Activated naive CD4-positive, alpha-beta T cell treated with anti-CD3 and anti-CD28 coated beads, Interleukin-2, amount 50 U/mL, for 16 hours (primary cell): ENCODE results near the gene PAX8.

Experiments
- DNase-seq: peaks from one replicate; pipeline ENCODE4 v3.0.0-alpha.2; 2020

PAX8 gene

DNA sequence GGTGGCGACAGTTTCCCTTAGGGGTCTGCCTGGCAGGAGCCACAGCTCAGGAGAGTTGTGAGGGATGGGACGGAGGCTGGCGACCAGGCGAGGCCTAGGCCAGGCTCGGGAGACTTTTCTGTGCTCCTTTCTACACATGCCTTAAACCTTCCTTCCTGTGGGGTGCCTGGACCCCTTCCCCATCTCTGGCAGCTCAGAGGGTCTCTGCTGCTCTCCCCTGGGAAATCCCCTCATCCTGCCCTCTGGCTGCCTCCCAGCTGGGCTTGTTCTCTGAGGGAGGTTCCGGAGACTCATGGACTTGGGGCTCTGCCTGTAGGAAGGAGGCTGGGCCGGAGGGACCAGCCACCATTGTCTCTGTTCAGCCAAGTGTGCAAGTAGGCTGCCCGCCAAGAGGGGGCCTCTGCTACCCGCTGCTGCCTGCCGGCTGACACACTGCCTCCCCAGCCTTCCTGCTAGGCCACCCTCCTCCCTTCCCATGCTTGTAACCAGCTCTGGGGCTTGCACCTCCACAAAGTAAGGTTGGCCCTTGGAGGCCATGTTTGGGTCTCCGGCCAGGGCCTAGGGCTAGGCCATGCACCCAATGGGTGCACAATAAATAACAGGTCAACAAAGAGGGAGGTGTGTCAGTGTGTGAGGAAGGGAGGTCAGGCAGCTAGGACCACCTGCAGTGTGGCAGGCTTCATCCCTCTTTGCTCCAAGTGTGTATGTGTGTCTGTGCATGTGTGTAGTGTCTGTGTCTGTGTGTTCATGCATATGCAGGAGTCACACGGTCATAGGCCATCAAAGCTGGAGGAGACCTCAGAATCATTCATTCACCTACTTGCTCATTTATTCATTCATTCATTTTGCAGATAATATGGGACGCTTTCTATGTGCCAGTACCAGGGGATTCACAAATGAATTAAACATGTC lies 76.2 kb downstream of the PAX8 start:
- no peak for DNase-seq

DNA sequence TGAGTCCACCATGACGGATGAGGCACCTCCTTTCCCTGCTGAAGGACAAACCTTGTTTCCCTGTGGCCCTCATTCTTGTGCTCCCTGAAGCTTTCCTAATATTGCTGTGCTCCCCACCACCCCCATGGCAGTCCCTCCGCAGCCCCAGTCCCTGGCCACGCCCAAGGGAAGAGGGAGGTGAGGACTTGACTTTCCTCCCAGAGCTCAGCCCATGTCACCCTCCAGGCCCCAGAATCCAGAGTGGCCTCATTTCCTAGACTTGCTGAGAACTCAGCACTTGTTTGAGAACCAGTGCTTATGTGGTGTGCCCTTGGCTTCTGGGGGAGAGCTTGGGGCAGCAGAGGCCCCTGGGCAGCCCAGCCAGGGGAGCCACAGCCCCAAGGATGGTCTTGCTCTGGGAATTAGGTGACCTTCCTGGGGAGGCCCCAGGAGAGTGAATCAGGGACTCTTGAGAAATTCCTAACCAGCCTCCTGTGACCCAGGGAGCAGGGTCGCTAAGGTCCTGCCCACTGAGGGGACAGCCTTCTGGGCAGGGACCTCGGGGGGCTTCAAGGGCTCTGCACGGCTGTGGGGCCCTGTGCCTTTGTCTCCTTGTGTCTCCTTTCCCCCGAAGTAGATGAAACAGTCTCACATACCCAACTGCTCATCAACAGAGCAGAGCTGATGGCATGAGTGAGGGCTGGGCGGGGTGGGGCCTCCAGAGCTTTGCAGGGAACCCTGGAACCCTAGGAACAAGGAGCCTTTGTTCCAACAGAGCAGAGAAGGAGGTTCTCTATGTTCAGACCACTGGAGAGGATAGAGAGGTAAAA lies 77.0 kb downstream of the PAX8 start:
- DNase-seq = no peak

DNA sequence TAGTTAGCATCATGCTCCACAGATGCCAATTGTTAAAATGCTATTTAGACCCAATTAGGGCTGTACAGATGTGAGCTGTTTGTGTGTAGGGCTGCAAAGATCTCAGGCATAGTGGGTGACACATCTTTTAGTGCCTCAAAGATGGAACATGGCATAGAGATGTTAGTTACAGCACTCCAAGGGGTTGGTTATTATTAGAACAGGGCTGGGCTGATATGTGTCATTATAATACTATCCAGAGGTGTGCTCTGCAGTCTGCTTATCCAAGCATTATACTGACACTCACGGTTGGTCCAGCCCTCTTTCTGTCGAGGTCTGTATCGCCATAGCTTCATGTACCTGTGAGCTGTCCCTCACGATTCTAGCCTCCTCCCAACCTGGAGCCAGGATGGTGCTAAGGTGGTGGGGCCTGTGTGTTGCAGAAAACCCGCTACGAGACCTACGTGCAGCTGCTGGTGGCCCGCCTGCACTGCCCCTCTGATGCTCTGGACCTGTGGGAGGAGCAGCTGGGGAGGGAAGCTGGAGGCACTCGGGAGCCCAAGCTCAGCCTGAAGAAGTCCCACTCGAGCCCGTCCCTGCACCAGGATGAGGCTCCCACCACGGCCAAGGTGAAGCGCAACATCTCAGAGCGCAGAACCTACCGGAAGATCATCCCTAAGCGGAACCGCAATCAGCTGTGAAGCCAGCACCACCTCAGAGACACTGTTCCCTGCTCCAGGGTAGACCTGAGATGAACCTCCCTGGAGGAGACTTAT lies 77.8 kb downstream of the PAX8 start:
- DNase-seq = no peak

DNA sequence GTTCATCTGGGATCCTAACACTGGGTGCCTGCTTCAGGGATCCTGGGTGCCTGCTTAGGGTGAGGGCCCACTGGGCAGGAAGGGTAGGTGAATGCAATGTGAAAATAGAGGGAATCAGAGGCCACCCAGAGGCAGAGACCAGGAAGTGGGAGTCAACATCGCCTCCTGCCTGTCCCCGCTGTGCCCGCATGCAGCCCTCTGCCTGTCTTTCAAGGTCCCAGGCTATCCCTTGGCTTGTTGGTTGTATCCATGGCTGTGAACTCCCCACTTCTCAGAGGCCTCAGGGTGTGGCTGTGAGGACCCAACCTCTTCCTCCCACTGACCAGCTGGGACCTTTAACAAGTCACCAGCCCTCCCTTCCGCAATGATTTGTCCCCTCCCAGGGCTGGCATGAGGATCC lies 78.5 kb downstream of the PAX8 start:
- no peak for DNase-seq

DNA sequence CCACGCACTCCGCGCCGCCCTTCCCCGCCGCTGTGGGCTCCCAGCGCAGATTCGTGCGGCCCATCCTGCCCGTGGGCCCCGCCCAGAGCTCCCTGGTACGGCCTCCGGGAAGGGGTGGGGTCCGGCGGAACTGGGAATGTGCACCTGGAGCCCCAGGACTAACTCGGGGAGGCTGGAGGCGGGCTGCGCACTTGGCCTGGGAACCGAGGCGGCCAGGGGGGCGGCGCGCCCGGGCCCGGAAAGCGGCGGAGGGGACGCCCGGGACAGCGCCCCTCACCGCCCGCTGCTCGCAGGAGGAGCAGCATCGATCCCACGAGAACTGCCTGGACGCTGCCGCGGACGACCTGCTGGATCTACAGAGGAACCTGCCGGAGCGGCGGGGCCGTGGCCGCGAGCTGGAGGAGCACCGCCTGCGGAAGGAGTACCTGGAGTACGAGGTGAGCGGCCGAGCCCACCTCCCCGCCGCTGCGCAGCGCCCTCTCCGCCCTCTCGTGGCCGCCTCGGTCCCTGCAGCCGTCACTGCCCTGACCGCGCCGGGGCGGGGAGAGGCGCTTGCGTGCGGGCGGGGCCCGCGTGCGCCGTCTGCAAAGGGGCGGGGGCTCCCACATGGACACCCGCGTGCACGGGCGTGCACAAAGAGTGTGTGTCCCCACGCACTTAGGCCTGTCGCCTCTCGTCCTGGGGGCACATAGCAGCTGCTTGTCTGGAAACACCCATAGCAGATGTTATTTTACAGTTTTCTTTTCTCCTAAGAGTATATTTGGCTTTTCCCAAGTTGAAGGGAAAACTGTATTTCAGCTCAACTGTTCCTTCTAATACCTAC lies 79.7 kb downstream of the PAX8 start:
- DNase-seq = peak; percentile 88

DNA sequence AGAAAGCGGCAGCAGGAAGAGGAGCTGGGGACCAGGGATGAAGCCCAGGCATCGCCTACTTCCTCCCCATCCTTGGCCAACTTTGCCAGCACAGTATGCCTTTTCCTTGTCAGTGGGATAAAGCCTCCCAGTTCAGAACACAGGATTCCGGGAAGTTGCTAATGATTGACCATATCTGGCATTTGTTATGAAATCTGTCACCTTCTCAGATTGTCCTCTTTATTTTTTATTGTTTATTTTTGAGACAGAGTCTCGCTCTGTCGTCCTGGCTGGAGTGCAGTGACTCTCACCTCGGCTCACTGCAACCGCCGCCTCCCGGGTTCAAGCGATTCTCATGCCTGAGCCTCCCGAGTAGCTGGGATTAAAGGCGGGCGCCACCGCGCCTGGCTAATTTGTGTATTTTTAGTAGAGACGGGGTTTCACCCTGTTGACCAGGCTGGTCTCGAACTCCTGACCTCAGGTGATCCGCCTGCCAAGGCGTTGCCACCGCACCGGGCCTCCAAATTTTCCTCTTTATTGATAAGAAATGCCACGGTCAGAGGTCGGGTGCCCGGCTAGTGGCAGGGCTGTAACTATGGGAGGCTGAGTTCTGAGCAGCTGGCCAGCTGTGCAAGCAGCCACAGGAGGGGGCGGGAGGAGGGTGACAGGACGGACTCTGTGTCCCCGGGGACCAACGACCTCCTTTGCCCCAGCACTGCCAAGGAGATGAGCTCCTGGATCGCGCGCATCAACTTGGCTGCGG lies 80.5 kb downstream of the PAX8 start:
- no peak for DNase-seq

DNA sequence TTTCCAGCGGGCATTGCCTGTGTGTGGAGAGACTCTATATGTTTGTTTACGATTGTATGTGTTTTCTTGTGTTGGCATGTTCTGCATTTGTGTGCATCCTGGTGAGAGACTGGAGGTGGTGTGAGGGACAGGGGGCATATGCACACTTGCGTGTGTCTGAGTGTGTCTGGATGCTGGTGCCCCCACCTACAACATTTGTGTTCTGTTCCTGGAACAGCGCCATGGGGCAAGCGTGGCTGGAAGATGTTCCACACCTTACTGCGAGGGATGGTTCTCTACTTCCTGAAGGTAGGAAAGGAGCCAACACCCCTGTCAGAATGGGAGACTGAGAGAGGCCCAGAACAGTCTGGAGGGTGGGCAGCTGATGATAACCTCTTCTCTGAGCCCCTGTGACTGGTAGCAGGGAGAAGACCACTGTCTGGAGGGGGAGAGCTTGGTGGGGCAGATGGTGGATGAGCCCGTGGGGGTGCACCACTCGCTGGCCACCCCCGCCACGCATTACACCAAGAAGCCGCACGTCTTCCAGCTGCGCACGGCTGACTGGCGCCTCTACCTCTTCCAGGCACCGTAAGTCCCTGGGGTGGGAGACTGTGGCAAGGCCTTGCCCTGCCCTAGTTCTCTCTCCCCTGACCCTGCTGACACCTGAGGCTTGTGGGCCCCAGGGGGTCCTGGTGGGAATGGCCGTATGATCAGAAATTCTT lies 81.2 kb downstream of the PAX8 start:
- no peak for DNase-seq

DNA sequence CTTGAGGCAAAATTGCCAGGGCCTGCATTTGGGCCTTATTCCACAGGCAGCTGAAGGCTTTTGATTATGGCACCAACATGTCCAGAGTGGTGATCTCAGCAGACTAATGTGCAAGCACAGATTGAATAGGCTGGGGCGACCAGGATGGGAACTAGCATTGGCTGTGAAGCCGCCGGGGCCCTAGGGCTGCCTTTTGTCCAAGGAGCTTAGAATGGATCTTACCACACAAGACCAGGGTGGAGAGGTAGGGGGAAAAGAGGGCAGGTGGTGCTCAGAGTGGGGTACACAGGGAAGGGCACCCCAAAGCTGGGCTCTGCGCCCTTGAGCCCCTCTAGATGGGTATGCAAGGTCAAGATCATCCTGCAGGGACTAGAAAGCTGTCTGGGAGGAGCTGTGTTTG lies 81.9 kb downstream of the PAX8 start:
- no peak for DNase-seq

DNA sequence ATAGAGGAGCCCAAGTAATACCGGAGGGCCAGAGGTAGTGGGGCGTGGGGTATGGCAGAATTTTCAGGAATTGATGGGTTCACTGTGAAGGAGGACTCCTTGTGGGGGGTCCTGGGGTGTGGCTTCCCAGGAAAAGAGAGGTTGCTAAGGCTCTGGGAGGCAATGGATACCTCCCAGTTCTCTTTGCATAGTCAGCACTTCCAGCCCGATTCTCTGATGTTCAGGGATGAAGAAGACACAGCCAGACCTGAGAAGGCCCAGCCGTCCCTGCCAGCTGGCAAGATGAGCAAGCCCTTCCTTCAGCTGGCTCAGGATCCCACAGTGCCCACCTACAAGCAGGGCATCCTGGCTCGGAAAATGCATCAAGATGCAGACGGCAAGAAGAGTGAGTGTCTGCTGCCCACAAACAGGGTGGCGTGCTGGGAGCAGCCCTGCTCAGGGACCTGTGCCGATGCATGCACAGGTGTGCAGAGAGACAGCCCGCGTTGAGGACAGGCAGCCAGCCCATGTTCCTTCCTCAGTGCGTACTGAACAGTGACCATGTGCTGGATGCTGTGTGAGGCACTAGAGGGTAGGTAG lies 82.7 kb downstream of the PAX8 start:
- DNase-seq = no peak

DNA sequence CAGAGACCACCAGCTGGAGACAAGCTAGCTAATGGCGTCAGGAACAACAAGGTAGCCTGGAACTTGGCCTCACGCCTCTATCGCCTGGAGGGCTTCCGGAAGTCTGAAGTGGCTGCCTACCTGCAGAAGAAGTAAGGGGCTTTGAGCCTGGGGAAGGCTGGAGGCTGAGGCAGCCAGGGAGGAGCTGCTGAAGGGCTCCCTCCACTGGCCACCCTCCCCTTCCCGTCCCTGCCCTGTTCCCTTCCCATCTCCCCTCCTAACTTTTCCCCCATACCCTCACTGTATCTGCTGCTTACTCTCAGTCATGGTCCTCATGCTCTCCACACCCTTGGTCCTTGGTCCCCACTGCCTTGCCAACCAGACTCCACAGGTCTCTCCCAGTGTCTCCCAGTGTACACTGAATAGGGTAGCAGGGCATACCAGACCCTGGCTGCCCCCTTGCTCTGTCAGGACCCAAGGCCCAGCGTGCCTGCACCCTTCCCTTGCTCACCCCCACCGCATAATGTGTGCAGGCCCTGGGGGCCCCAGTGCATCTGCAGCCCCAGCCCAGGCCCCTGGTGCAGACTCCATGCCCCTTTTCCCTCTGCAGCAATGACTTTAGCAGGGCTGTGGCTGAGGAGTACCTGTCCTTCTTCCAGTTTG lies 86.1 kb downstream of the PAX8 start:
- no peak for DNase-seq

DNA sequence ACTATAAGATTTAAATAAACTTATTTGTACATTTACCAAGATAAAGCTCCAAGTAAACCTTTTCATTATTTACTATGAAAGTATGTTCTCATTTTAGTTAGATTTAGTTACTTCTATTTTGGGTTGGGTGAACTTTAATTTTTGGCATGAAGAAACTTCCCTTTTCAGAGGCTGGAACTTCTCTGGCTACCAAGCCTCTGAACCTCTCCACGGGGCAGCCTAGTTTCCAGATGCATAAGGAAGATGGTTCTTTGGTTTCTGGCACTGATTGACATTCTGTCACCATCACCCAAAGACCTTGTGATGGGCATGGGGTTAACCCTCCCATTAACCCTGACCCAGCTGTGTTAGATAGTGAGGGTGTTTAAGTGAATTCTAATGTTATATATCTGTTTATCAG lies 87.8 kb downstream of the PAX8 start:
- no peak for DNase-seq

DNA sequence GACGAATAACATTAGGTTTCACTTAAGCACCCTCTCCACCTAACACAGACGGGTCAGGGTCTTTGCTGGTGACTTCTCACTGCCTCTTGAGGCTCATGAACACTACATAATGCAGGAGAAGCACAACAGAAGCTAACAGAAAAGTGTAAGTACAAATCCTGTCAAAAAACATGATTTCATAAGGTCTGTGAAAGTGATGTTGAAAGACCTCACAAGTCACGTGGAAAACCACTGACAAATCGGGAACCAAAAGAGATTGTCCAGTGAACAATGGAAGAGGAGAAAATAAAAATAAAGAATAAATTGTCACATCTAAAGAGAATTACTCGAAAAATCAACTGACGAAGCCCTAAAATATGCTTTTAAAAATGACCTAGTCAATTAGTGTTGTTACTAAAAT lies 91.0 kb downstream of the PAX8 start:
- no peak for DNase-seq

DNA sequence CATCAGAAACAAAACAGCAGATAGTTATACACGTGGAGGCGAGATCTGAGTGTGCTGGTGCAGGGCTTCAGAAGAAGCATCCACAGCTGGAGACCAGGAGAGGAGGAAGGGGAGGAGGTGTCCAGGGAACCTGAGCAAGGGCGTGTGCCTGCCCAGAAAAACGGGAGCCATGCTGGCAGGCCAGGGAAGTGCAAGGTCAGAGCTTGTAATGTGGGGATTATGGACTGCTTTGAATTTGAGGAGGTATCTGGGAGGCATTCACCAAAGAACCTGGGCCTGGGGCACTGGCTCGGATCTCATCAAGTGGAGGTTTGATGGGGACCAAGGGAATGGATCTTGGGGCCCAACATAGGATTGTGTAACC lies 92.3 kb downstream of the PAX8 start:
- no peak for DNase-seq

DNA sequence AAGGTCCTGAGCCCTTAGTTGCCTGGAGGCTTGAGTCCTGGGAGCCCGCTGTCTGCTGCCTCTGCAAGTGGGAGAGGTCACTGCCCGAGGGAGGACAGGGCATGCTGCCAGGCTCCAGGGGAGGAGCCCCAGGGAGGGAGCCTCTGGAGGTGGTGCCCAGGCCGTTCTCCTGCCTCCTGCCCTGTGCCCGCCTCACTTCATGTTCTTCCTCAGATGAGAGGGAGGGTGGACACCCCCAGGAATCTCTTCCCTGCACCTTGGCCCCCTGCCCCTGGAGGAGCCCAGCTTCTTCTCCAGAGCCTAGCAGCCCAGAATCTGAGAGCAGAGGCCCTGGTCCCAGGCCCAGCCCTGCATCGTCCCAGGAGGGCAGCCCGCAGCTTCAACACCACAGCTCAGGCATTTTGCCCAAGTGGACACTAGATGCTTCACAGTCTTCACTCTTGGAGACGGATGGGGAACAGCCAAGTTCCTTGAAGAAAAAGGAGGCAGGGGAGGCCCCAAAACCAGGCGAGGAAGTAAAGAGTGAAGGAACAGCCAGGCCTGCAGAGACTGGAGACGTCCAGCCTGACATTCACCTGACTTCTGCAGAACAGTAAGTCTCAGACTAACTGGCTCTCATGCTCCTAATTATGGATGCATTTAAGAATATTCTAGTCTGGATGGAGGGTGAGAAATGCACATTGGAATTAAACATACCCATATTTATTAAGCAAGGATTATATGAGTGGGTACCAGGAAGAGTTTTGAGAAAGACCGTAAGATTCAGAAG lies 92.9 kb downstream of the PAX8 start:
- DNase-seq = no peak

DNA sequence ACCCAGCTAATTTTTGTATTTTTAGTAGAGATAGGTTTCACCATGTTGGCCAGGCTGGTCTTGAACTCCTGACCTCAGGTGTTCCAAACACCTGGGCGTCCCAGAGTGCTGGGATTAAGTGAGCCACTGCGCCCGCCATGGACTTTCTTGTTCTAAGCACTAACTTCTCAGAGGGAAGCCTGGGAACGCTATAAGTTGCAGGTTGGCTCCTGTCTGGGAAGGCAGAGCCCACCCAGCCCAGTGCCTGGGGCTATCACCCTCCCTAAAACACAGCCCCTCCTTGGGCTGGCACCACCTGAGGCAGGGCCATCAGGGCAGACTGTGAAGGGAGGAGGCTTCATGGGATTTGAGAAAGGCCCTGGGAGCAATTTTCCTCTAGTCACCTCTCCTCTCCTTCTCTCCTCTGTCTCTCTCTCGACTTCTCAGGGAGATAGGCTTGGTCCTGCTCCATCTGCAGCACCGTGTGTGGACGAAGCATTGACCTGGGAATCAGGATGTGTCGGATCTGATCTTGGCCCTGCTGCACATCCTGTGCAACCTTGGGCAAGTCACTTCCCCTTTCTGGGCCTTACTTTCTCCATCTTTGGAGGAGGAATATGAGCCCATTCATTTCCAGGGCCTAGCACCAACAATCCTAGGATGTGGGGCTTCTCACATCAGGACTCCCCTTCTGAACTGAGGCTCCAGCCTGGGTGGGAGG lies 94.0 kb downstream of the PAX8 start:
- DNase-seq = no peak

DNA sequence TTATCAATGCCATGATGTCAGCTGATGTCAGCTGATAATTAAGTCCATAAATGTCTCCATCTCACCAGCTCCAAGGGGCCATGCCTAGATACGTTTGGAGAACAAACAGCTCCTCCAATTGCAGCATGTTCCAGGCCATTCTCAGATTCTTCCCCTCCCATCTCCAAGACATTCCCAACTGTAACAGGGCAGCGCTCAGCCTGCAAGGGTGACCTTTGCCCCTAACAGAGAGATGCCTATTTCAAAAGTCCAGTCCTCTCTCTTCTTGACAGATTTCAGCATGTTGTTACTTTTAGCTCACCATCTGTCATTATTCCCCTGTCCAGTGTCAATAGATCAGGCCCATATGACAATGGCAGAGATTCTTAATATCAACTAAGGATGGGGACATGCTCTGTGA lies 95.0 kb downstream of the PAX8 start:
- DNase-seq = no peak

DNA sequence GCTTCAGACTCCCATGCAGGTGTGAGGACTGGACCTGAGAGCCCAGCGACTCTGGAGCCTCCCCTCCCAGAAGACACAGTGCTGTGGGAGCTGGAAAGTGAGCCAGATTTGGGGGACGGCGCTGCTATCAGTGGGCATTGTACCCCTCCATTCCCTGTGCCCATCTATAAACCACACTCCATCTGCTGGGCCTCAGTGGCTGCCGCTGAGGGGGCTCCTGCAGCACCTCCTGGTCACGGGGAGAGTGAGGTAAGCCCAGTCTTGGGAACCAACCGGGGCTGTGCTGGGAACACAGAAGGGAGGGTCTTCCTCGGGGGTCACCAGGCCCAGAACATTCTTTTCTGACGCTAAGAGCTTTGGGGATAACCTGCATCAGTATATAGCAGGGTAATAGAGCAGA lies 95.5 kb downstream of the PAX8 start:
- no peak for DNase-seq

DNA sequence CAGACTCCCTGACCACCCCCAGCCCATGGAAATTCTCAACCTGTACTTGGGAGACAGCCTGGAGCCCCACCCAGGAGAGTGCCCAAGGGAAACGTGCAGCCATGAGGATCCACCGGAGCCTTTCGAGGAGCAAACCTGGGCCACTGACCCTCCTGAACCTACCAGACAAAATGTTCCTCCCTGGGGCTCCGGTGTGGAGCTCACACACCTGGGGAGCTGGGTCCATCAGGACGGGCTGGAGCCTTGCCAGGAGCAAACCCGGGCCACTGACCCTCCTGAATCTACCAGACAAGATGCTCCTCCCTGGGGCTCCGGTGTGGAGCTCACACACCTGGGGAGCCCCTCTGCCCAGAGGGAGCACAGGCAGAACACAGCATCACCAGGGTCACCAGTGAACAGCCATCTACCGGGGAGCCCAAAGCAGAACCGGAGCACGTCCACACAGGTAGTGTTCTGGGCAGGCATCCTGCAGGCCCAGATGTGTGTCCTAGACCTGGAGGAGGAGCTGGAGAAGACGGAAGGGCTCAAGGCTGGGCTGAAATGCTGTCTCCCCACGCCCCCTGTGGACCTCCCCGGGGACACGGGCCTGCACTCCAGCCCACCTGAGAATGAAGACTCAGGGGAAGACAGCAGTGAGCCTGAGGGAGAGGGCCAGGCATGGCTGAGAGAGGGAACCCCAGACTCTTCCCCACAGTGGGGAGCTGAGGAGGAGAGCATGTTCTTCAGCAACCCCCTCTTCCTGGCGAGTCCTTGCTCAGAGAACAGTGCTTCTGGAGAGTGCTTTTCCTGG lies 96.1 kb downstream of the PAX8 start:
- DNase-seq = no peak
